SHP77 treated with DMSO at 0.1 percent for 48 hours (cell line): Measurements from ENCODE around the gene DOCK2.
"Not testable (repeated sequence)": the region's sequence is repeated elsewhere in the genome, so short reads cannot be mapped to it uniquely, and the experiment has no call there.

Source experiments
- DNase-seq: peaks from one replicate; lab custom pipeline; 2025; lab: John Stamatoyannopoulos, UW

Gene DOCK2

DNA sequence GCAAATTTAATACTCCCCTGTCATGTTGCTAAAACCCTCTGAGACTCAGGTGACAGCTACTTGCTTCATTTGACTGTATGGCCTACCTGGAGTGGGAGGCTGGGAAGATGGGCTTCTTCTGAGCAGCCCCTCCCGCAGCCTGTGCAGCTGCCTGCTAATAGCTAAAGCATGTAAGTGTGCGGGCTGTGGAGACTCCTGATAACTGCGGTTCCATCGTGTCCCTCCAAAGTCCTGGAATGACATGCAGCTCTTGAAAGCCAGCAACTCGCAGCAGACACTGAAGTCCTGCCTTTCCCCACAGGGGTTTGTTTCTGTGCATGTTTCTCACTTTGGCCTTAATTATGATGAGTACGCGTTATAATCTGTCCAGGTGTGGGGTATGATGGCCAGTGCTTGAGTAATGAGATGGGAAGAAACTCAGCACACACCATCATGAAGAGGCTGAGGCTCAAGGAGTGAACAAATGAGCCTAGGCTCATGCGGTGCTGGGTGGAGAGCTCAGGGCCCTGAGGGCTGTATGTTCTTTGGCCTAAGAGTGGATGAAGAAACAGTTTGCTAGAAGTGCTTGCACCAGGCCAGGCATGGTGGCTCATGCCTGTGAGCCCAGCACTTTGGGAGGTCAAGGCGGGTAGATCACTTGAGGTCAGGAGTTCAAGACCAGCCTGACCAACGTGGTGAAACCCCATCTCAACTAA is 119.1 kb downstream of the DOCK2 start:
- DNase-seq, result no peak

DNA sequence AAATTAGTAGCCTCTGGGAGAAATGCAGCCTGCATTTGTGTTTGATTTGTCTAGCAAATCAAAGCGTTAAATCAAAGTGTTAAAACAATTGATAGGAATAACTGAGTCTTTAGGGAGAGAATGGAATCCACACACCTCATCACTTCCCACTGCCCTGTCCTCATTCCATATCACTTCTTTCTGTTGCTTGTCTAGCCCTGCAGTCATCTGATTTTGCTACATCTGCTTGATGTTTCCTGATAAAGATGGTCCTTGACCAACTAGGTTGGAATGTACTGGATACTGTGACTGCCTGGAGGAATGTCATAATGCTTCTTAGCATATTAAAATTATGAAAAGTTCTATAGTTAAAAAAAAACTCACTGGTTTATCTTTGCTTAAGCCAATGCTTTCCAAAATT is 119.9 kb downstream of the DOCK2 start:
- no peak for DNase-seq

DNA sequence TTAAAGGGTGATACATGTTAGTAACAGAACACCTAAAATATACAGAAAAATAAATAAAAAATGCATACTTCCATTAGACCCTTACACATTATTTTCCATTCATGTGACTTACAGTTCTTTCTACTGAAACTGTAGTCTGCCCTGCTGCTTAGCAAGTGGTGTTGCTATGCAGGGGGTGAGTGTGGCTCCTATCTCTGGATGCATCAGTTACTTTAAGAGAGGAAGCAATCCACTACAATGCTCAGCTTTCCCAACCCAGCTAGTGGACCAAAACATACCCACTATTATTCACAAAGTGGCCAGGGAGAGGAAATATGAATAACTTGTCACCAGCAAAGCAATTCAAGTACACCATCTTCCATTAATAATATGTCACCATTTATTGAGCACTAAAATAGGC is 121.8 kb downstream of the DOCK2 start:
- DNase-seq, result no peak

DNA sequence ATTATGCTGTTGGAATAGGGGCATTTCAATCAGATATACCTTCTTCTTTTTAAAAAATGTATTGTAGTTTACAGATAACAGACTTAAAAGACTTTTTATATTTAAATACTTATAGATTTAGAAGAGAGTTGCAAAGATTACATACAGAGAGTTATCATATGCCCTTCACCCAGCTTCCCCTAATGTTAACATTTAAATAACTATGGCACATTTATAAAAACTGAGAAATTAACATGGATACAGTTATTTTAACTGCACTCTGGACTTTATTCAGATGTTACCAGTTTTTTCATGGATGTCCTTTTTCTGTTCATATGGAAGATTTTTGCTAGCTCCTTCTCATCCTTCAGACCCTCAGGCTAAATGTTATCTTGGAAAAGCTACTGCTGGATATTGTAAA is 123.2 kb downstream of the DOCK2 start:
- DNase-seq, result no peak

DNA sequence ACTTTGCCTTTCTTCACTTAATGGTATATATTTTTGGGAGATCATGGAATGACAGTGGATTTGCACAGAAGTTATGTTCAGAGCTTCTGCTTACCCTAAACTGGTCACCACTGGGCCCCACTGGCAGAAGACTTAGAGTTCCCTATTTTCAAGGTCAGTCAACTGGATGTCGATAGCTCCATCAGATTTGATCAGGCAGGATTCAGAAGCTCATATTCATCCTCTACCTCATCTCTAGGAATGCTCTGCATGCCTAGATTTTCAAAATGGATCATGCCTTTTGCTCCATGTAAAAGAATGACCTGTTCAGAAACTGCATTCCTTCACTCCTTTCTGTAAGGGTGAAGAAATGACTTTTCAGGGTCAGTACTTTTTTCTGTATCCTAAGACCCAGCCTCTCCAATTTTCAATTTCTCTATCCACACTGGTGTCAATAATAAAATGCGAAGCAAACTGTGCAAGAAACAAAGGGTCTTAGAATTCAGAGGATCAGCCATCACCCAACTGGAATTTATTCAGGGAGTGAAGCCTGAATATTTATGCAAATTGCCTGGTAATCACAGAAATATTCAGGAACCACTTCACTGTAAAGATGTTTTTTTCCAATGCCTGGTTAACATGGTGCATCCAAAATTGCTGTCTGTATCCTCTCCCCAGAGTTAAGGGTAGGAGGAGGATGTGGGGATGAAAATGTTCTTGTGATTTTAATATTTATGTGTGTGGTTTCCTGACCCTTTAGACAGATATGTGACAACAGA is 125.4 kb downstream of the DOCK2 start:
- no peak for DNase-seq

DNA sequence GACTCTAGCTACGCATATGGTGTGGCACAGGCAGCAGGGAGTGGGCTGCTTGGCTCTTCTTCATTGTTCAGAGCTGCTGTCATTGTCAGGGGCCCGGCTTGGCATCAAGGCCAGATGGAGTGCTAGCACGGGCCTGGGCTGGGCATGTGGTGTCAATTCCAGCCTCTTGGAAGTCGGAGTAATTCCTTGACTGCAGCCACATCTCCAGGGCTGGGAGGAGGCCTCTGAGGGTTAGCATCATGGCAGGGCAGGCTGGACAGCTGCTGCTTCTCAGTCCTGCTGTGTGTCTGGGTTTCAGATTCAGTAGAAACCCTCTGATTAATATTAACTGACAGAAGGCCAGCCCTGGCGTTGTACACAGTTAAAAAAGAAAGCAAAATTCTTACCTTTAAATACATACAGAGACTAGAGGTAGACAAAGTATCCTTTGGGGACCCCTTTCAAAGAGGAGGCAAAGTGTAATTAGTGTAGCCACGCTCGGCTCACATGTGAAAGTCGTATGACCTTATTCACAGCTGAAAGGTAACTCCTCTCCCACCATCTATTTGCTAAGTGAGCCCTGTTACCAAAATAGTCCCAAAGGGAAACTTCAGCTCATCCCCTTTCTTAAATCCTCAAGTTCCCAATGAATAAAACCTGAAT is 126.4 kb downstream of the DOCK2 start:
- DNase-seq, result no peak

DNA sequence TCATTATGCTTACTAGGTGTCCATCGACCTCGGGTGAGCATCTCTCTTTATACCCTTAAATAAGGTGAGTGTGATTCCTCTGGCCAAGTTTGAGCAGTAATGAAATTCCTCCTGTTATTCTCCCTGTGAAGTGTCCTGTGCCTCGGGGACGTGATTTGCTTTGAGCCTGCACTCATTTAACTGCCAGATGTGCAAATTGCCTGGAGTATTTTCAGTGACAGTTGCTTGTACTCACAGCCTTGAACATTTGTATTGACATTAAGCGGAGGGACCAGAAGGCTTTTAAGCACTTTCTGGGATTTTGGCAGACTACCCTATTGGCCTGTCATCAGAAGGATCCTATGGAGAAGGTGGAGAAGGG is 126.9 kb downstream of the DOCK2 start:
- no peak for DNase-seq

DNA sequence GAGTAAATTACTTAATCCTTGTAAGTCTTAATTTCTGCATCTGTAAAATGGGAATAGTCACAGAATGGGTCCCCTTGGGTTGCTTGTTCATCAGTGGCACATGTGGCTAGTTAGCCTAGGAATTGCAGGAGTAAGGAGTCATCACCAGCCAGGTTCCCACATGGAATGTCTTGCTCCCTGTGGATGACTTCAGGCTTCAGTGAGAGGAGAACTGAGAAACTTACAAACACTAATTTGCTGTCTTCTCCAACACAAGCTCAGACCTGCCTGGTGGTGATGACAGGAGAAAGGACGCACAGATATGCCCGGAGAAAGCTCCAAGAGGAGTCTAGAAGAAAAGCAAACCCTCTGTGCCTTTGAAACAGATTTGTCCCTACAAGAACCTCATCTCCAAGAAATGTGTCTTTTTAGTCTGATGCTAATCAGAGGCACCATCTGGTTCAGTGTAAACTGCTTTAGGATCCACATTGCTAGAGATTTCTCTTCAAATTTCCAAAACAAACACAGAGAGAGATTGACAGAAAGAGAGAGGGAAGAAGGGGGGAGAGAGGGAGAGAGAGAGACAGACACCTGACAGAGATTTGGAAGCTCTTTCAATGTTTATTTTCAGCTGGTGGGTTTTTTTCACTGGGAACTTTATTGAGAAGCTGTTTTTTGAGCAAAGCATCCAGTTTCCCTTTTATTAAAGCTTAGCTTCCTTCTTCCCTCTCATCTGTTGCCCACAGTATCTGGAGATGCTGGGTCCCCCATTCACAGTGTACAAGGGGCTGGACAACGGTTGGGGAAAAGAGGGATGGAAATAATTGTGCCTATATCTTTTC is 128.3 kb downstream of the DOCK2 start:
- DNase-seq, result no peak

DNA sequence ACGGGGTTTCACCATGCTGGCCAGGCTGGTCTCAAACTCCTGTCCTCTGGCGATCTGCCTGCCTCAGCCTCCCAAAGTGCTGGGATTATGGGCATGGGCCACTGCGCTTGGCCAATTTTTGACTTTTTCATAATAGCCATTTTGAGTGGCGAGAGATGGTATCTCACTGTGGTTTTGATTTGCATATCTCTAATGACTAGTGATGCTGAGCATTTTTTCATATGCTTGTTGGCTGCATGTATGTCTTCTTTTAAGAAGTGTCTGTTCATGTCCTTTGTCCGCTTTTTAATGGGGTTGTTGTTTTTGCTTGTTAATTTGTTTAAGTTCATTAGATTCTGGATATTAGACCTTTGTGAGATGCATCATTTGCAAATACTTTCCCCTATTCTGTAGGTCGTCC is 129.9 kb downstream of the DOCK2 start:
- not testable (repeated sequence) for DNase-seq

DNA sequence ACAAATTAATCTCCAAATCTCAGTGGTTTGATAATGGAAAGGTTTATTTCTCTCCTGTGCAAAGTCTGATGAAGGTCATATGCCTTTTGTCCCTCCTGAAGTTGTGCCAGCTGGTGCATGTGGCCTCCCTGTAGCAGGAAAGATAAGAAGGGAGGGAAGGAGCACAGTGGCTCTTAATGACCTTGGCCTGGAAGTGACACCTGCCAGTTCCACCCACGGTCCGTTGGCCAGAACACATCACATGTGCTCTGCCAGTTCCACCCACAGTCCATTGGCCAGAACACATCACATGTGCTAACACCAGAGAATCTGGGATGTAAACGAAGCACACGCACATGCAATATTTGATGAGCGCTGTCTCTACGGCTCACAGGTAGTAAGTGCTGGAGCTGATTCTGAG is 130.9 kb downstream of the DOCK2 start:
- DNase-seq, result no peak

DNA sequence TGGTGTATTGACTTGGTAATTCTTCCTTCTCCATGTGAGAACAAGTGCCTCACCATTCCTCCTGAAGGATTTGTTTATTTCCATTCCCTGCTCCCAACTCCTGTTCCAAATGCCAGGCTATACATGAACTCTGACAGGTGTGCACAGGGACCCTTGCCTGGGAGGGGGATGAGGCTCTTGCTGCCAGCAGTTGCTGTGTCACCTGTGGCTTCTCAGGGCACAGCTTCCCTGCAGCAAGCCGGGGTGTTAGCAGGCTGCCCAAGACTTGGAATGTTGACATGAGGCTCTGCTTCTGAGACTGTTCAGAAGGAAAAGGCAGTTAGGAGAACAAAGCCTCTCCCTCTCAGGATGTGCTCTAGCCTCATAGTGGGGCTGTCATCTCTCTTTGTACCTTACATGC is 131.3 kb downstream of the DOCK2 start:
- DNase-seq, result no peak

DNA sequence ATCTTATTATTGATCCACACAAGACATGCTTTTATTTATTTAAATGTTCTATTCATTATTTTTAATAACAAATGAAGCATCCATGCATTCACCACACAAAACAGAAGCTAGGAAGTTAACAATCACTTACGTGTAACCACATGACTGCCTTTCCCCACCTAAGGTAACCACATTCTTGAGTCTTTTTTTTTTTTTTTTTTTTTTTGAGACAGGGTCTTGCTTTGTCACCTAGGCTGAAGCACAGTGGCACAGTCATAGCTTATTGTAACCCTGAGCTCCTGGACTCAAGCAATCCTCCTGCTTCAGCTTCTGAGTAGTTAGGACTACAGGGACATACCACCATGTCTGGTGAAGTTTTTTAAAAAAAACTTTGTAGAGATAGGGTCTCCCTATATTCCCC is 133.0 kb downstream of the DOCK2 start:
- no peak for DNase-seq

DNA sequence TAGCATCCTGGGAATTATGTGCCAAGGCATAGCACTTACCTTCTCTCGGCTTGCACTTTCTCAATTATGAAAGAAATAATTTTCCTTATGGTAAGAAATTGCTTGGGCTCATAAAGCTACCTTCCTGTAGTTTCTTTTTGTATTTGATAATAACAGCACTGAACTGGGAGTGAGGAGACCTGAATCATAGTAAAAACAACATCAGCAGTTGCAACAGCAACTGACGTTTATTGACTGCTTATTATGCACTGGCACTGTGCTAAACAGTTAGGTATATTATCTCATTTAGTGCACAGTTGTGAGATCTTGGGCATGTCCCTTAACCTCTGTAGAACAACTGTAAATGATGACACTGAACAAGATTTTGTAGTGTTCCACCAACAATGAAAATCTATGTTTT is 135.2 kb downstream of the DOCK2 start:
- DNase-seq, result no peak

DNA sequence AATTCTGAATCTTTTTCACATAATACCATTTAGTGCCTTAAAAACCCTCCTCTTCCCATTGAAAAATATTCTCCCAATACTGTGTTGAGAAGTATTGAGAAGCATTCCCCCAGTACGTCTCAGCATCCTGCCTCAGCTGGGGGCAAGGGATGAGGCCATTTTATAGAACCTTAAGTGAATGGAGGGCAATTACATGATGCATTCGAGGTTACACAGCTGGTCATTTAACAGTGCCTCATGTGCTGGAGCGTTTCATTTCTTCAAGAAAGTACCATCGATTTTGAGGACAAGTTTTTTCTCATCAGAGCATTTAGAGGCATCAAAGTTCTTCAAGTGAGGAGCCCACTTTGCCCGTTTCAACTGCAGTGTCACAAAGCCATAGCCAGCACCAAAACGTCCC is 135.6 kb downstream of the DOCK2 start:
- DNase-seq, result no peak

DNA sequence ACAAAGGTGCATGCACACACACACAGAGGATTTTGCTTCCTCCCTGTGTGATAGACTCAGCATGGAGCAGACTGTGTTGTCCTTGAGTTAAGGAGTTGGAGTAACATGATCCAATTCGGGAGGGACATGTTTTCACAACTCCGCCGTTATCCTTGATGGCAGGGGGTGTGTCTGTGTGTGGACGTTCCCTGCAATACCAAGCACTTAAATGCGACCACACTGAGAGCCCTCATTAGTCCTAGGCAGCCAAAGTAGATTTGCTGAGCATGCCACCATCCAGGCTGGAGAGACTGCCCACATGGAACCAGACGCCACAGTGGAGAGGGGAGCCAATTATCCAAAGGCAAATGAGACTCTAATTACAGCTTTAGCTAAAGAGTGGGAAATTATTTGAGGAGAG is 140.1 kb downstream of the DOCK2 start:
- DNase-seq, result no peak

DNA sequence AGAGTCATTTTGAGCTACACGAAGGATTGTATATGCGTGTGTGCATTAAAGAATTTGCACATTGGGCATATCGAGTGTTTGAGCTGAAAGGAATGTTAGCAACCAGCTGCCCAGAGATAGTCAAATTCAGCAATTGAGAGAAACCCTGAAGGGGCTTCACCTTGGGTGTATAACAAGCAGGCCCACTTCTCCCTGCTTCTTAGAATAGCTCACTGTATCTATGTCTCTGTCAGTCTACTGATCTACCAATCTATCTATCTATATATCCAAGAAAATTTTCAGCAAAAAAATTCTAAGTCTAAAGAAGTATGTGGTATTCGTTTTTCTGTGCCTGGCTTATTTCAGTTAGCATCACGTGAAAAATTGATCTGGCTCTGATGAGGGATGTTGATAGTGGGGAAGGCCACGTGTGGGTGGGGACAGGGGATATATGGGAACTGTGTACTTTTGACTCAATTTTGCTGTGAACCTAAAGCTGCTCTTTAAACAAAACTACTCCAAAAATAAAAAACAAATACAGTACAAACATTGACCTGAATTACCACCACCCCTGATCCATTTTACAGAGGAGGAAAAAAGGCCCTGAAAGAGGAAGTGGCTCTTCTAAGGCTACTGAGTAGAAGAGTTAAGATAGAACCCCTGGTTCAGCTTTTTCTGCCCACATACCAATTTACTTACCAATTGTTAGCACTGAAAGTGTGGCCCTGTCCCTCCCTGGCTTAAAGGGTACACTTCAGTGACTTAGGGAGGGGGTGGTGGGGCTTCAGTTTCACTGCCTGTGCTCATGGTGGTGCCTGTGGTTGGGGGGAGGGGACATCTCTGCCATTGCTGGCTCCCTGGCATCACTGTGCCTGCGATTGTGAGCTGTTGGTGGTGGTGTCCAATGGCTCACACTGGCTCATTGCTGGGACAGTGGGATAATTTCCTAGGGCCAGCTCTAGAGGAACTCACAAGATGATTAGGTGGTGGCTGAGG is 141.8 kb downstream of the DOCK2 start:
- DNase-seq, result no peak

DNA sequence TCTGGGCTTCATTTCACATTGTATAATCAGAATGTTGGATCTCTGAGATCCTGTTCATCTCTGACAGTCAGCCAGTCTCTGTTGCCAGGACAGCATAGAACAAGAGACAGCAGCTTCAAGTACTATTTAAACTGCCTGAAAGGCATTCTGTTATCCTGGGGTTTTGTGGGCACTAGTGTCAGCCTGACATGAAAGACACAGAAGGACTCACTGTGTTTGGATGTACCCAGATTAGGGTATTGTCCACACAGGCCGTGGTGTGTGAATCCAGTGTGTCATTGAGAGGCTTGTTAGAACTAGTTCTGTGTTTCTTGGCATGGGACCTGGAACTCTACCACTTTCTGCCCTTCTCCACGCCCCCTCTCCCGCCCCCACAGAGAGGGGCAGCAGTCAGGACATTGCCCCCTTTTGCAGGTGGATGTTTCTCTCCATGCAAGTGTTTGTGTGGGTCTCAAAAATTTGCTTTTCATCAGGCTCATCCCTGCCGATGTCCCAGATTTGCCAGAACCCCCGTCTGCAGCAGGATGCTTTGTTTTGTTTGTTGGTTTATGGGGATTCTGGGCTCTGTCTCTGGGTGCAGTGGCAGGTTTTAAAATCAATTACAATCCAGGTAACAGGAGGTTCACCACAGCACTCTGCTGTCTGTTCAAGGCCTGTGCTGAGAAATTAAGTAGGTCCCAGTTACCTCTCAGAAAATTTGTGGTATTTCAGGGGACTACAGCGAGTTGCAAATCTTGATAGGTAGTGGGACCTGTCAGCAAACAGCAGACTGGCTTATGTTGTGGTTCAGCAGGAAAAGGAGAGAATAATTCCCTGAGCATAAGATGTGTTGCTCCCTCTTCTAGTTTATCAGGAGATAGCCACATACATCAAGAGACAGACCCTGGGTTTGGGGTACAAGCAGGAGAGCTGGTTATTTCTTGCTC is 144.6 kb downstream of the DOCK2 start:
- no peak for DNase-seq

DNA sequence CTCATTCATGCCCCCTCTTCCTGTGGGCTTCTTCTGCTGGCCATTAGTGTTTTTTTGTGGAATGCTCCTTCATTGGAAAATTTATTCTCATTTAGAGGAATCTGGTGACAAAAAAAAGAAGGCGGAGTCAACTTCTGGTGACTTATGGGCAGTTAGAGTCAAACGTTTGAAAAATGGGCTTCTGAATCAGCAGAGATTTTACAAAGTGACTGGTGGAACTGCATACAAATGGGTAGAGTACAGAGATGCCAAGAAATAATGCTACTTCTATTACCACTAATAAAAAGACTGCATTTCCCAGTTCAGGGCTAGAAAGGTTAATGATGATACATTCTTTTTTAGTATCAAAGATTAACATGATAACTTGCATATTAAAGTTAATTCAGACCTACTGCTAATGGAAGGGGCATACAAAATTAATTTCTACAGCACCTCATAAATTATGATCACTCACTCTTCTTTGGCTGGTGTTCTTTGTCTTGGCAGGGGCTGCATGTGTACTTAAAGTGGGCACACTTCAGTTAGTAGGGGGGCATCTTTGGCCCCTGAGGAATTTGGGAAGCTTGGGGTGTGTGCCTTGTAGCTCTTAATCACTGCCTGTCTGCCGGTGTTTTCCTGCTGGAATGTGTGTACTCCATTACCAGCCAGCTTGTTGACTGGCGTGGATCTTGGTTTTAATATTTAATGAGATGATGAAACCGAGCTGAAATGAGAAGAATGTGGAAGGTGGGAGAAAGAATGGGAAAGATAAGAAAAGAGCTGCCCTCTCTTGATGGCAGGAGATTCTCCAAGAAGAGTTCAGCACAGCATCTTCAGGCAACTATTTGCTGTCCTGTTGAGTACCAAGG is 148.9 kb downstream of the DOCK2 start:
- DNase-seq, result no peak

DNA sequence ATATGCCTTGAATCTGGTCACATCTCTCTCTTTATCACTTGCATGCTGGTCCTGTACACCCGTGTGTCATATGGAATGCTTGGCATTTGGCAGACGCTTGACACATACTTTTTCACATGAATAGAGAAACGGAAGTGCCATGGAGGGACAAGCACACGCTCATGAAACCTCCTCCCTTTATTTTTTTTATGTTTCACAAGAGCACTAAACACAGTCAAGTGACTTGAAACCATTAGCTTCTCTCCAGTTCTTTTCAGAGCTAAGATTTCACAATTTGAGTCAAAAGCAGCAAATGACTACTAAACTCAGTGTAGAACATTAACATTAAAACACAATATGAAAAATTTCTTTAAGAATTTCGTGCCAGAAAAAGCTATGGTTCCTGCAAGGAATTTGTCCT is 151.1 kb downstream of the DOCK2 start:
- no peak for DNase-seq
